HepG2 (cell line): Measurements from ENCODE around the gene PCYT2. TPM values are rescaled to one million over a fixed set of nuclear protein-coding genes. Genes with fewer than 3 reads are reported as not detected.
A peak's percentile ranks its signal among the peaks of the same experiment; 100 is the strongest.

ENCODE experiments used
- ATAD3A ChIP-seq: sonication (generic); formaldehyde crosslinking; IDR thresholded peaks from 2 replicates; pipeline ENCODE4 v1.4.0; 2020; ENCODE audit warnings: missing genetic modification reagents
- ATM ChIP-seq: fragments of 450-650 bp; IDR thresholded peaks from 2 replicates; pipeline ENCODE4 v1.7.1; 2017; ENCODE audit warnings: mild to moderate bottlenecking, borderline replicate concordance
- BRF2 ChIP-seq: sonication (generic); formaldehyde crosslinking; IDR thresholded peaks from 2 replicates; pipeline ENCODE4 v1.8.1; 2022; ENCODE audit warnings: mild to moderate bottlenecking, missing genetic modification reagents
- CERS6 ChIP-seq: sonication (generic); formaldehyde crosslinking; IDR thresholded peaks from 2 replicates; pipeline ENCODE4 v1.5.0; 2020; ENCODE audit warnings: missing genetic modification reagents
- FOSL1 ChIP-seq: sonication (generic); formaldehyde crosslinking; IDR thresholded peaks from 2 replicates; pipeline ENCODE4 v1.9.0; 2021; ENCODE audit warnings: missing genetic modification reagents, borderline replicate concordance
- HIC2 ChIP-seq: sonication (generic); formaldehyde crosslinking; IDR thresholded peaks from 2 replicates; pipeline ENCODE4 v1.9.0; 2022; ENCODE audit warnings: low read depth, missing genetic modification reagents
- HMG20B ChIP-seq: conservative IDR thresholded peaks from 2 replicates; pipeline ENCODE4 v1.6.1; 2016; ENCODE audit warnings: missing genetic modification reagents, missing compliant biosample characterization
- HOMEZ ChIP-seq: IDR thresholded peaks from 2 replicates; pipeline ENCODE4 v1.6.1; 2016; ENCODE audit warnings: low read depth
- NAIF1 ChIP-seq: sonication (generic); formaldehyde crosslinking; IDR thresholded peaks from 2 replicates; pipeline ENCODE4 v1.5.0; 2020; ENCODE audit warnings: mild to moderate bottlenecking, missing genetic modification reagents, borderline replicate concordance
- NFYB ChIP-seq: sonication (generic); formaldehyde crosslinking; IDR thresholded peaks from 2 replicates; pipeline ENCODE4 v1.4.0; 2020; ENCODE audit warnings: missing genetic modification reagents
- POLR2AphosphoS5 ChIP-seq: IDR thresholded peaks from 2 replicates; pipeline ENCODE4 v1.6.1; 2012; ENCODE audit warnings: low read depth, low read length
- REXO4 ChIP-seq: sonication (generic); formaldehyde crosslinking; IDR thresholded peaks from 2 replicates; pipeline ENCODE4 v1.8.0; 2022; ENCODE audit warnings: missing genetic modification reagents, mild to moderate bottlenecking, borderline replicate concordance
- SPEN ChIP-seq: sonication (generic); formaldehyde crosslinking; IDR thresholded peaks from 2 replicates; pipeline ENCODE4 v1.5.1; 2020; ENCODE audit warnings: low read depth, mild to moderate bottlenecking, missing genetic modification reagents
- SRSF9 ChIP-seq: fragments of 200-400 bp; formaldehyde crosslinking; IDR thresholded peaks from 2 replicates; pipeline ENCODE4 v1.6.1; 2018; ENCODE audit warnings: borderline replicate concordance, mild to moderate bottlenecking, low read depth, low read length; ENCODE audit not compliant: insufficient read depth, poor library complexity, severe bottlenecking
- TEAD3 ChIP-seq: optimal IDR thresholded peaks from 2 replicates; pipeline ENCODE3; 2016; ENCODE audit warnings: borderline replicate concordance
- ZFX ChIP-seq: sonication (generic); formaldehyde crosslinking; IDR thresholded peaks from 2 replicates; pipeline ENCODE4 v1.4.0; 2020; ENCODE audit warnings: mild to moderate bottlenecking, low read depth, missing genetic modification reagents, moderate library complexity
- ZNF362 ChIP-seq: sonication (generic); formaldehyde crosslinking; IDR thresholded peaks from 2 replicates; pipeline ENCODE4 v1.4.0; 2020; ENCODE audit warnings: missing genetic modification reagents, mild to moderate bottlenecking, borderline replicate concordance
- ZNF446 ChIP-seq: sonication (generic); formaldehyde crosslinking; IDR thresholded peaks from 2 replicates; pipeline ENCODE4 v1.5.0; 2020; ENCODE audit warnings: mild to moderate bottlenecking, missing genetic modification reagents
- ZNF550 ChIP-seq: sonication (generic); formaldehyde crosslinking; IDR thresholded peaks from 2 replicates; pipeline ENCODE4 v1.4.0; 2020; ENCODE audit warnings: mild to moderate bottlenecking, missing genetic modification reagents, borderline replicate concordance
- ZNF7 ChIP-seq: IDR thresholded peaks from 2 replicates; pipeline ENCODE4 v1.6.1; 2016; ENCODE audit warnings: missing biosample characterization, missing genetic modification reagents
- ZNF746 ChIP-seq: sonication (generic); formaldehyde crosslinking; IDR thresholded peaks from 2 replicates; pipeline ENCODE4 v1.8.0; 2022; ENCODE audit warnings: mild to moderate bottlenecking, missing genetic modification reagents
- ZNF777 ChIP-seq: sonication (generic); formaldehyde crosslinking; IDR thresholded peaks from 2 replicates; pipeline ENCODE4 v1.4.0; 2020; ENCODE audit warnings: missing genetic modification reagents
- ZNF83 ChIP-seq: sonication (generic); formaldehyde crosslinking; IDR thresholded peaks from 2 replicates; pipeline ENCODE4 v1.4.0; 2020; ENCODE audit warnings: missing genetic modification reagents, mild to moderate bottlenecking, borderline replicate concordance
- ZSCAN29 ChIP-seq: sonication (generic); formaldehyde crosslinking; conservative IDR thresholded peaks from 2 replicates; pipeline ENCODE4 v1.4.0; 2020; ENCODE audit warnings: mild to moderate bottlenecking, missing genetic modification reagents
- polyA plus RNA-seq, 8 experiments: library from polyadenylated mRNA; depleted of rRNA in 3 of 8; stranded (reverse) in 7 of 8; unstranded in 1 of 8; fragments of >200 nt; fragmentation: Illumina TruSeq in 4 of 8; extraction: Trizol in 4 of 8; gene quantifications; 2 replicates each; pipeline versions ENCODE4 v1.2.1 to v1.2.3, GENCODE V29; 2011 to 2016; ENCODE audit warnings: low read depth in 4 of 8, missing spikeins in 1 of 8, mixed read lengths in 1 of 8; ENCODE audit not compliant: insufficient read depth in 1 of 8
- total RNA-seq, 5 experiments: library from RNA; depleted of rRNA; stranded (reverse); fragments of >200 nt; fragmentation: Illumina TruSeq; extraction: Trizol; gene quantifications; 2 replicates each; pipeline ENCODE4 v1.2.3, GENCODE V29; 2016; ENCODE audit warnings: low read depth in 1 of 5

The PCYT2 gene
- total and polyA plus RNA-seq, 2 of the 13 experiments (the other 11 are each of a cell fraction or from before 2014, with no cell fraction given), result 147 to 297 TPM

GRCh38 chr17:81916234-81917001 is 5.2 kb upstream of the PCYT2 start (continued):
- TF ChIP-seq ZFX (CRISPR knock-in tag), result peak; percentile 19; the same call in 1 of the 2 replicates
- no peak for TF ChIP-seq FOSL1
- TF ChIP-seq ZNF550, result no peak
- TF ChIP-seq HIC2 (CRISPR knock-in tag), result no peak
- peak; percentile 7 for TF ChIP-seq TEAD3
- TF ChIP-seq ZSCAN29, result no peak
- peak; percentile 36; the same call in 1 of the 2 replicates for TF ChIP-seq POLR2AphosphoS5
- TF ChIP-seq ZNF7, result no peak
- TF ChIP-seq ATM, result peak; percentile 32; the same call in 1 of the 2 replicates
- no peak for TF ChIP-seq ATAD3A (CRISPR knock-in tag)
- TF ChIP-seq ZNF362, result peak; percentile 81
- 0 out of 2 replicates have a peak, but pooled peaks have one; percentile 29 for TF ChIP-seq ZNF746 (CRISPR knock-in tag)
- TF ChIP-seq NFYB (CRISPR knock-in tag), result no peak
- TF ChIP-seq HOMEZ, result no peak
- TF ChIP-seq ZNF777 (CRISPR knock-in tag), result no peak
- no peak for TF ChIP-seq REXO4 (CRISPR knock-in tag)
- no peak for TF ChIP-seq BRF2 (CRISPR knock-in tag)
- TF ChIP-seq CERS6 (CRISPR knock-in tag), result no peak
- no peak for TF ChIP-seq SRSF9
- TF ChIP-seq ZNF83 (CRISPR knock-in tag), result no peak
- no peak for TF ChIP-seq ZNF446
- no peak for TF ChIP-seq HMG20B
- TF ChIP-seq SPEN (CRISPR knock-in tag), result 0 out of 2 replicates have a peak, but pooled peaks have one; percentile 27
- TF ChIP-seq NAIF1 (CRISPR knock-in tag), result no peak
